NCI-H524 (cell line): Measurements from ENCODE around the gene PRICKLE1.
A peak's percentile ranks its signal among the peaks of the same experiment; 100 is the strongest.

ENCODE experiments used
- DNase-seq, 2 experiments: peaks; one replicate each; lab custom pipeline; 2025; lab: John Stamatoyannopoulos, UW

Gene PRICKLE1

DNA sequence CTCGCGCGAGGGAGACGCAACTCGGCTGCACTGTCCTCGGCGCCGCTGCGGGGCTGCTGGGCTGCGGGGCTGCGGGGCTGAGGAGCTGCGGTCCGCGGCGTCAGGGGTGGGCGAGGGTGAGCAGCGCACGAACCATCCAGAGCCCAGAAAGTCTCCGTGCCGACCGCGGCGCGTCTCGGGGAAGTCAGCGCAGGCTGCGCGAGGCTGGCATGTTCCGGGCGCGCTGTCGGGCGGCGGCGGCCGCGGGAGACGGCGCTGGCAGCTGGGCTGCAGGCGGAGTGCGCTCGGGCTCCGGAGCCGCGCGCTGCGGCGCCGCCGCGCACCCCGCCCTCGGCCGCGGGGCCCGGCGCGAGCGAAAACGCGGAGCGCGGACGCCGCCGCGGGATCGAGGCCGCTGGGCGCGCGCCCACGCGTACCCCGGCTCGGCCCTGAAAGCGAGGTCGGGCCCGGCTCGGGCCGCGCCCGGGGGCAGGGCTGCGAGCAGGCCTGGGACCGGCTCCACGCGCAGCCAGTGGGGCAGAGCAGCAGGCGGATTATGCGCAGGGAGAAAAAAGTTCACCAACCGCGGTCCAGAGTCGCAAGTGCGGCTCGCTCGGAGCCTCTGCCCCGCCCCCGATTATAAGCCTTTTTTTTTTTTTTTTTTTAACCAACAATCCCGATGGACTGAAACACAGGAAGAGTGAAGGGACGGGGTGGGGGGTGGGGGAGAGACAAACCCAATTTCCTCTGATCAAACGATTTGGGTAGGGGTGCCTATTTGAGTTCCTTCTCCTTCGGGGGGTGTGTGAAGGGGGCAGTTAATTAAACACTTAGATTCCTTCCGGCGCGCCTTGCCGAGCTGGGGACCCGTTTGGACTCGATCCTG, at the start of gene PRICKLE1:
Gene PRICKLE1, minus strand, starts transcription at position 282 of the 865 bp plus-strand sequence. CDS start 117,230 bp downstream, outside the sequence.
- DNase-seq, result peak in 1 of 2 experiments; percentile 50

DNA sequence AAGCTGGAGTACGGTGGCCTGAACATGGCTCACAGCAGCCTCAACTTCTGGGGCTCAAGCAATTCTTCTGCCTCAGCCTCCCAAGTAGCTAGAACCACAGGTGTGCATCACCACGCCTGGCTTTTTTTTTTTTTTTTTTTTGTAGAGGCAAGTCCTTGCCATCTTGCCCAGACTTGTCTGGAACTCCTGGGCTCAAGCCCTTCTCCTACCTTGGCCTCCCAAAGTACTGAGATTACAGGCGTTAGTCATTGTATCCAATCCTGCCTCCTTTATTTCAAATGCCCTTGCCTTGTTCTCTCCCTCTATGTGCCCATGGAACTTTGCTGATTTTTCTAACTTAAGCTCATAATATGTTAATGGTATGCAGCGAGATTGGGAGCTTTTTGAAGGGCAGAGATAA, 49.2 kb upstream of the PRICKLE1 start:
- no peak for DNase-seq

DNA sequence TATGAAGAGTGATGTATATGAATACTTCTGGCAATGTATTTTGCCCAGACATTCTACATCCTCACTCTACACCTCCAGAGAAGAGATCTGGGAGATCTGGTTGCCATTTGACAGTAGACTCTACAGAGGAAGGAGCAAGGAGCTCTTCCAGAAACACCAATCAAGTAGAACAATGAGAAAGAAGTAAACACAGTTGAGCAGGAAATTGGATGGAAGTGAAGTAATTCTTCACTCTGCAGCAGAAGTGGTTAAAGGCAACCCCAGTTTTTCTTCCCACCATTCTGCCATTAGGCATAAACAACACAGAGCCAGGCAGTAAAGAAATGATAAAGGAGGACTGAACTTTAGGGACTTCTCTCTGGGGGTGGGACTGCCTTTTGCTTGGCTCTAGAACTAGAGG, 48.5 kb upstream of the PRICKLE1 start:
- no peak for DNase-seq

DNA sequence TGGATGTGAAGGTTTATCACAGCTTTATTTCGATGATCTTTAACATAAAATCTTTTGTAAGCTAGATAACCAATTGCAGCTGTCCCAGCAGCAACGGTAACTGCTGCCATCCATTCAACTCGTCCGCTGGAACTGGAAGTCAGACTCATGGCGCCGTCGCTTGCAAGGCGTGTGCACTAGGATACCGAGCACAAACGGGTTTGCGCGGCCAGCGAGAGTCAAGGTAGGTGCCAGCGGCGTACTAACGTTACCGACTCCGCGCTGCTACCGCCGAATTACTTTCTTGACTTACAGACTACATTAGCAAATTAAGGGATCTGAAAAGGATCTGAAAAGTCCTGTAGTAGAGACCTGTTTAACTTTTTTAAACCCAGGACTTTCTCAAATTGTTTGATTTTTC, 47.4 kb upstream of the PRICKLE1 start:
- no peak for DNase-seq

DNA sequence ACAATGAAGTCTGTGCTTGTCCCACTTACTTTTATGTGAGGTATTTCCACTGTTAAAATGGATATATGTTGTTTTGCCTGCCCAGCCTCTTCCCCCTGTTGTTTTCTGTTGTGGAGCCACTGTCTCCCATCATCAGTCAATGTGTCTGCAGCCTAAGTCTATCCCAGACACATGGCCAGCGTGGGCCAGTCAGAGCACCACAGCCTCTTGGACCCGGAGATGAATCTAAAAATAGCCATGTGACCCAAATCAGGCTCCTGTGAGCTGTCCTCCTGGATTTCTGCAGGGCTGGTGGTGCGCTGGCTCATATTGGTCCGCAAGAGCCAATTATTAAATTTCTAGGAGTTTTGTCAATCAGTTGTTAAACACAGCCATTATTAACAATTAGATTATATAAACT, 44.0 kb upstream of the PRICKLE1 start:
- no peak for DNase-seq

DNA sequence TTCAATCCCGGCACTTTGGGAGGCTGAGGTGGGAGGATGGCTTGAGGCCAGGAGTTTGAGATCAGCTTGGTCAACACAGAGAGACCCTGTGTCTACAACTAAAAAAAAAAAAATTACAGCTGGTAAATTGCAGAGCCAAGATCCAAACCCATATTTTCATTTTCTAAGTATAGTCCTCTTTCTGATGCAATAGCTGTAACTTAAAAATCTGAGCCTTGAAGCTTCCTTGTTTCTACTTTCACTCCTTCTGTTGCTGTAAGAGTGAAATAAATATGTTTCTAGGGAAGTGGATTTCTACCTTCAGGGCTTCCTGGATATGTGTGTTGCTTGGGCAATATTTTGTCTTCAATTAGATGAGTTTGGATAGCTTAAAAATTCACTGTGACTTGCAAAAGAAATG, 42.0 kb upstream of the PRICKLE1 start:
- no peak for DNase-seq

DNA sequence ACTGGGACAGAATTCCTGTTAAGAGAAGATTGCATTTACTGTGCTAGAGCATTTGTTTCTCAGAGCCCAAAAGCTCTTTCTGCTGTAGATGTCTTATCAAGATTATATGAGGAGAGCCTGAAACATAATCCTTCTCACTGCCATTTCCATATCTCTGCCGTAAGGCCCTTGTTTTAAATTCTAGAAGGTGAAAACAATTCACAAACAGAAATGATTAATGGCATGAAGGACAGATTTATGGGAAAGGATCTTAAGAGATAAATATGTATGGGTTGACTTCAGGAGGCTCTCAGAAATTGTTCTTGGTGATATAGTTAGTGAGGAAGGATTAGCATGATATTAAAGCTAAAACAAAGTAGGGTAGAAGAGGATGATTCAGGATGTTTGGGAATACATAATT, 40.8 kb upstream of the PRICKLE1 start:
- no peak for DNase-seq

DNA sequence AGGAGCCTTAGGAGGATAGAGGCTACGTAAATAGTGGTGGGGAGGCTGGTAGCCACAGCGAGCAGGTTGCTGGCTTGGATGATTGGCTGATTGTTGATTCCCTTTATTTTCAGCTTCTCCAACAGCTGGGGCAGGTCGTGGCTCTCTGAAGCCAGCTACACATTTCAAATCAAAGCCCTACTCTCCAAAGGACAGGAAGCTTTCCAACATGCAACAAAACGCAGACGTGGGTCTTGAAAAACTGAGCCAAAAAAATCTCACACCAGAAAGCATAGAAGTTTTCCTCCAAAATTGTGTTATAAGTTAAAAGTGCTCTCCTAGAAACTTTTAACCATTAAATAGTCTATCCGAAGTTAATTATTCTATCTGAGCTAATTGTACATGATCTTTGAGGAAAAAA, 37.6 kb upstream of the PRICKLE1 start:
- no peak for DNase-seq

DNA sequence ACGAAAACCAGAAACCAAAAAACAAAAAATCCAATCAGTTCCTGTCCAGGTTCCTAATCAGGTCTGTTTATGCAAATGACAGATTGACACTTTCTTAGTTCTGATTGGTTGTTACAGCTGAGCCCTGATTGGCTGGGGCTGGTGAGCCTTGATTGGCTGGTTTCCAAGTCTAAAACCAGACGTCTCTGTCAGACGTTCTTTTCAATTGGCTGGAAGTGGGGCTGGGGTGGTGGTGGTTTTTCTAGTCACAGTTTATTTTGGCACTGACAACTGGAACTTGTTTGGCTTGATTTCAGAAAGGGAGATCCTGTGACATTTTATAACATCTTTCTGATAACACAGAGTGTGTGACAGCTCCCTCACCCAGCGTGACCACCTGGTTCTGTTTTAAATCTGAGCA, 36.1 kb upstream of the PRICKLE1 start:
- DNase-seq, result no peak

DNA sequence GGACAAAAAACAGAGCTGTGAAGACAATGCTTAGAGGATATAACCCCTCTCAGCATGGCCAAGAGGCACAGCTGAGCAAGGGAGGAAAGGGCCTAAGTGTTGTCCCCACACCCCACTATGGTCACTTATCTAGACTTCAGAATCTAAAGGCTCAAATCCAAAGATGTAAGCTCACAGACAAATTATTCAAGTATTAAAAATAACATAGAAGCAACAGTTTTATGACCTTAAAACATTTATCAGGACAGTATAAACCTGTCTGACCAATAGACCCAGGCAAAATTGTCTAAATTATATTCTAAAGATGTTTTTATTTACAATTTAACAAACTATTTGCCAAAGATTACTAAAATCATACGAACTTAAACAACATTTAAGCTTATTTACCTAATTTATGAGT, 28.1 kb upstream of the PRICKLE1 start:
- DNase-seq, result no peak

DNA sequence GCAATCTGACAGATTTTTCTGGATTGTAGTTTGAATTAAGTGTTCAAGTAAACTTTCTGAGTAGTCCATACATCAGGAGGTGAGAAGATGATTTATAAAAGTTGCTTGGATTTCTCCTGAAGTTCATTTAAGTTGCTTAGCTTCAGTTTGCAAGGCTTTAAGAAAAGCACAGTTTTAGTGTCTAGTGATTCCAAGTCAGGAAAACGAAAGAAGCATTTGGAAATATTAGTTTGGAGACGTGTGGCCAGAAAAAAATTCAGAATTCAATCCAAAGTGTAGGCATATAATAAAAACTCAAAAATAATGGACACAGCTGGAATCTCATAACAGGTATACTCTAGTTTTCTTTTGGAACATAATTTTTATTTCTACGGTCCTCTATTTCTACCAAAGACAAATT, 25.5 kb upstream of the PRICKLE1 start:
- no peak for DNase-seq

DNA sequence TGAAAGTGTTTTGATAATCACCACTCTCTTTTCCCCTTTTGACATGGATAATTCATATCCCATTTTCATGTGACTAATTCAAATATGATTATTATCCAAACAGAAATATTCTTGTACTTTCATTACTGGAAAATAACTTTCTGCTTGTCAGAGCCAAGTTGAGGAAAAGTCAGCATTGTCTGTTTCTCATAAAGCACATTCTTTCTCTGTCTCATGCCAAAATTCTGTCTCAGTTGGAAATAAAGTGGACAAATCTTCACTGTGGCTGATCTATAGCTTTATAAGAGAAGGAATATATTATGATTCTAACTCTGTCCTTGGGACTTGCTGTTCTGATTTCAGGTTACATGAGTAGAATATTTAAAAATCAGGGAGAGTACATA, 22.7 kb upstream of the PRICKLE1 start:
- no peak for DNase-seq

DNA sequence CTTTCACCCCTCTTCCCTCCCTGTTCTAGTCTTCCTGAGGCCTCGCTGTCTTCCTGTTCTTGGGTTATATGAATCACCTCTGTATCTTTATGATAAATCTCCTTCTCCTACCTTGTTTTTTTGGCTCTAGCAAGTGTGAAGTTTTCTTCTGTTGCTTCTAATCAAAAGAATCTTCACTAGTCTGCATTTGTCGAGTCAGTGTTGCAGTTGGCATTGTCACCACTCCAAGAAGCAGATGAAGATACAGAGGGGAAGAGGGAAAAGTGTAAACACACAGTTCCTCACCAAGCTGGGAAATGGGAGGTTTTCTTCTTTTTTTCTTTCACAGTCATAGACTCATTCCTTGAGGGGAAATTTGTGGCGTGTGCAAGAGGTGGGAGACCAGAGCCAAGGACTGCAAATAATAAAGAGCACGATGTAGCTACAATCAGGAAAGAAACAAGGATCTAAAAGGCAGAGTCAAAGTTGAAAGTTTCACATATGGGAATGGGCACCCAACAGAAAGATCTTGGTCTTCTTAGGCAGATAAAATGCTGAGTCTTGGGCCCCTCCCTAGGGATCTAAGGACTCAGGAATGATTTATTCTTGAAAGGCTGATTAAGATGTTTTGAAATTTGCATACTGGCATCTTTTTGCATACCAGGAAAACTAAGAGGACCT, 22.2 kb upstream of the PRICKLE1 start:
- DNase-seq, result no peak

DNA sequence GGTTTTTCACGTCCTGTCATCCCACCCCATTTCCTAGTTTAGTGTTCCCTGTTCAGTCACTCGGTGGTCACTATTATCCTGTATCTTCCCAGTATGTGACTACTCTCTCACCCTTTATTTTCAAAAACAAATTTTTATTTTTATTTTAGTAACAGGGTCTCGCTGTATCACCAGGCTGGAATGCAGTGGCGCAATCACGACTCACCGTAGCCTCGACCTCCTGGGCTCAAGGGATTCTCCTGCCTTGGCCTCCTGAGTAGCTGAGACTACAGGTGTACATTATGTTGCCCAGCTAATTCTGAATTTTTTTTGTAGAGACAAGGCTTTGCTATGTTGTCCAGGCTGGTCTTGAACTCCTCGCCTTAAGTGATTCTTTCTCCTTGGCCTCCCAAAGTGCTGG, 20.1 kb upstream of the PRICKLE1 start:
- DNase-seq, result no peak

DNA sequence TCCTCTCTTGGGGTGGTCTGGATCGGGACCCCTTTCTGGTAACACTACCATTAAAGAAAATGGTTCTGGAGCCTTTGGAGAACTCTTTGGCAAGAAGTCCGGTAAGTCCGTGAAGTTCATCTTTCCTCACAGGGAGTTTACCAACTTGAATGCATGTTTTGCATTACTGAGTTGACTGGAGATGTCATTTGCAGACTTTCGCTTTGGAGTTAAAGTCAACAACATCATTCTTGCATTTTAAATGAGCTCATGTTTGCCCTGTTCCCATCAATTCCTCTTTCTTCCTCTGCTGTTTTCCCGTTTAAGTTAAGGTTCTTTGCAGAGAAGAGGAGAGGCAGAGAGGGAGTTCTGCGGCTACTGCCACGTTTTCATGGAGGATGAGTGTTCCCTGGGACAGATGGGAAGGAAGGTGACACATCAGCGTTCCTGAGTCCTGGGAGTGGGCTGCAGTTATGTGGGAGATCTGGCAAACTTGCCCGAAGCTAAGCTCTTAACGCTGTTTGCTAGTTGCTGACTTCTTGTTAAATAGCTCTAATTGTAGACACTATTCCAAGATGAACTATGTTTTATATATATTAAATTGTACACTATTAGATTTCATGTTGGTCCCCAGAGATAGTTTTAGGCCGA, 18.8 kb upstream of the PRICKLE1 start:
- DNase-seq, result no peak

DNA sequence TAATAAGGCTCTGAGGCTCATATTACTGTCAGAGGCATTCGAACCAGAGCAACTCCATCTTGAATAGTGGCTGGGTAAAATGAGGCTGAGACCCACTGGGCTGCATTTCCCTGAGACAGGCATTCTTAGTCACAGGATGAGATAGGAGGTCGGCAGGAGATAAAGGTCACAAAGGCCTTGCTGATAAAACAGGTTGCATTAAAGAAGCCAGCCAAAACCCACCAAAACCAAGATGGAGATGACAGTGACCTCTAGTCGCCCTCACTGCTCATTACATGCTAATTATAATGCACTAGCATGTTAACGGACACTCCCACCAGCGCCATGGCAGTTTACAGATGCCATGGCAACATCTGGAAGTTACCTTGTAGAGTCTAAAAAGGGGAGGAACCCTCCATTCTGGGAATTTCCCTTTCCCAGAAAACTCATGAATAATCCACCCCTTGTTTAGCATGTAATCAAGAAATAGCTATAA, 18.1 kb upstream of the PRICKLE1 start:
- DNase-seq, result no peak

DNA sequence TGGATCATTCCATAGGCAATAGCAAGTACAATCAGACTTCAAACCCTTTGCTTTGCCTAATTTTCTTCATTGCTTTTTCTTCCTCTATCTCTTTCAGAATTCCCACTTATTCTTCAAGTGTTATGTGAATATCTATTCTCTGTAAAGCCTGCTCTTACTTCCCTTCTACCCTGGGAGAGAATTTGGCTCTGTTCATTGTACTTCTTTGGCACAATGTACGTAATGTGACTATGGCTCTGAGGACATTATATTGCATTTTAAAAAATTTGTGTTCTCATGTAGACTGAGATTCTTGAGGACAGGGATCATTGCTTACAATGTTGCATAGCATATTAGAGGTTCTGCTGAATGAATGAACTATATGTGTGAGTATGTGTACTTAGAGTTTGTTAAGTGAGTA, 16.9 kb upstream of the PRICKLE1 start:
- DNase-seq, result no peak

DNA sequence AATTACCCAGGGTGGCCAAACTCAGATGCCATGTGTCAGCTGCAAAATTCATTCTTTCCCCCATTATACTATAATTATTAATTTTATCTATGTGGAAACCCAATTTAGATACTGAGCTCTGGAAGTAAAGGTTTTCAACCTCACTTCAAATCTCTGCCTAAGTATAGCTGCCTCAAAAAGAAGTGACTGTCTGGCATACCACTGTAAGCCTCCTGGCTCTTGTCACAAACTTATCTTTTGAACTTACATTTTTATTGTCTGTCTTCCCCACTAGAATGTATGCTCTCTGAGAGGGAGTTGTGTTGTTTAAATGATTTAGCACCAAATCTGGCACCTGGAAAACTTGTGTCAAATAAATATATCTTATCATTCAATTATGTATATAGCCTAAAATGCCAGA, 16.1 kb upstream of the PRICKLE1 start:
- no peak for DNase-seq

DNA sequence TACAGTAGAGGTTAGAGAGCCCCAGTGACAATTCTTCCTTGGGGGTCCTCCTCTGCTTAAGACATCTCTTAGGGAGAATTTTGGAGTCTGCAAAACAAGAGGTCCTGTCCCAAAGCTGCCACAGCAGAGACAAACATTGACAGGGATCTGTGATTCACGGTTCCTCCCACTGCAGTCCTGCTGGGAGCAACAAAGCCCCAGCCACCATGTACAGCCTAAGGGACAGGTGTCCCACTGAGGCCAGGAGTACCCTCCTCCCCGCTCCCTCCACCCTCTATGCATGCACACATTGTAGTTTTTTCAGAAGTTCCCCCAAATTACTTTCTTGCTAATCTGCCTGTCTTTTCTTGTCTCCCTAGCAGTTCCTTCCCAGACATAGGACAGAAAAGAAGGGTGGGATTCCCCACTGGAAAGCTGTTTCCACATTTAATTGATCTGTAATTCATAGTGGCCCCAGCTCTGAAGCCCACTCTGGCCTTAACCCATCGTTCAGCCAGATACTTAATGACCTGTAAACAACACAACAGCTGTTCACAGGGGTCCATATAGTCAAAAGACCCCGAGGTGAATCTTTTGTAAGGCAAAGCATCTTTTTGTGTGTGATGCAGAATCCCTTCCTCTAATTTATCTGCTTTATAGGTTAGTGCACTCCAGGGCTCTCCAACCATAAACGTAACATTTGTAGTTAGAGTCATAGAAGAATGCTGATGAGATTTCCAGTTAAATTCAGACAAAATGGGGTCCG, 13.9 kb upstream of the PRICKLE1 start:
- DNase-seq, result no peak

DNA sequence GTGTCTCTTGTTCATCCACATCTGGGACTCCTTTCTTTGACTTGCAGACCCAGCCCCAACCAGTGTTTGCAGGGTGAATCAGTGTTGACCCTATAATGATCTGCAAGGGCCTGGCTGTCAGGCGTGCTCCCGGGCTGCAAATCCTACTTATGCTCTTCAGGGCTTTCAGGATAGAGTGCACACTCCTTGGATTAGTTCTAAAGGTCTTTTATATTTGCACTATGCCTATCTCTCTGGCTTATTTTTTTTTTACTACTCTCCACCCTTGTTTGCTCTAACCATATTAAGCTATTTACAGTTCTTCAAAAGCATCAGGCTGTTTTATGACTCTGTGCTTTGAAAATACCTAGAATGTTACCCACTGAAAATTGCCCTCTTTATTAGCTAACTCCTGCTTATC, 4.3 kb upstream of the PRICKLE1 start:
- DNase-seq, result no peak

DNA sequence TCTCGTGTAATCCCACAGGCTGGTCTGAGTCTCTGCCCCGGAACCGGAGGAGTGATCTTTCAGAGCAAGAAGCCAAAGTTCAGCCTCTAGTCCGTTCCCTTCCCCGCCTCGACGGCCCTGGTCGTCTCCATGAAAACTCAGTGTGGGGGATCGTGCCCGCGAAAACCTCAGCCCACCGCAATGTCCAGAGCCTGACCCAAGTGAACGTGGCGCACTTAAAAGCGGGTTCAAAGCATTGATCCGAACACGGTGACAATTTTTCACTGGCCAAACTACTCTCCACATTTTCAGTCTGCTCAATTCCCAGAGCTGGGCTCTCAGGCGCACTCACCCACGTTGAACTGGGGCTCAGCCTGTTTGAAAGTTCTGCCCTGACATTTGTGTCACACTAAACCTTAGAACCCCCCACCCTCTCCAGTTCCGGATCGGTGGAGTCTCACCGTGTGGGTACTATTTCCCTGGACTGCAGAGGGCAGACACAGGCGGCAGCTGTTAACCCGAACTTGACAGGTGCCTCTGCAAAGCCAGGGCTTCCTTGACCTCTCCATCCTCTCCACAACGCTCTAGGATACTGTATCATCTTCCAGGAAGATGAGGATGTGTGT, 886 bp upstream of the PRICKLE1 start:
- DNase-seq, result peak; percentile 34 to 64
